Stimulated activated CD8-positive, alpha-beta memory T cell treated with anti-CD3 and anti-CD28 coated beads, Interleukin-7, amount 100 ng/mL, for 24 hours (primary cell): ENCODE results near the gene RNU1-3.
A peak's percentile ranks its signal among the peaks of the same experiment; 100 is the strongest.
"Not testable (repeated sequence)": the region's sequence is repeated elsewhere in the genome, so short reads cannot be mapped to it uniquely, and the experiment has no call there.

Source experiments
- DNase-seq: peaks from one replicate; pipeline ENCODE4 v3.0.0-alpha.2; 2020; ENCODE audit warnings: low read depth

Gene RNU1-3

GRCh38 chr1:16656574-16656973 lies 10.2 kb downstream of the RNU1-3 start:
- DNase-seq: not testable (repeated sequence)

DNA sequence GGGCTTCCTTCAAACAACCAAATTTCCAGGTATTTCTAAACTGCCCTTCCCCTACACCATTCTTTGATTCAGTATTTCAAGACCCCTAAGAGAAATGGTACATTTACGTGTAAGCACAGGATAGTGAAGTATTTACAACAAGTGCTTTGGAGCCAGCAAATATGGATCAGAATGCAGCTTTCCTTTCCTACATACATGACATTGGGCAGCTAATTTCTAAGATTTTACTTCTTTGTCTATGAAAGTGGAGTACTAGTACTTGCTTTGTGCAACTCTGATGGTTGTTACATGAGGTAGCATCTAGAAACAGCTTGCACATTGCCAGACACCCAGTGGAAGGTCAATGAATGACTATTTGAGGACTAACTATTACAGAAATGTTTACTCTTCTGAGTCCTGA lies 15.2 kb downstream of the RNU1-3 start:
- not testable (repeated sequence) for DNase-seq

GRCh38 chr1:16649960-16650359 lies 16.8 kb downstream of the RNU1-3 start:
- DNase-seq: not testable (repeated sequence)

- DNase-seq: not testable (repeated sequence)
Observed at GRCh38 chr1:16649390-16649789, 17.4 kb downstream of the RNU1-3 start.

DNA sequence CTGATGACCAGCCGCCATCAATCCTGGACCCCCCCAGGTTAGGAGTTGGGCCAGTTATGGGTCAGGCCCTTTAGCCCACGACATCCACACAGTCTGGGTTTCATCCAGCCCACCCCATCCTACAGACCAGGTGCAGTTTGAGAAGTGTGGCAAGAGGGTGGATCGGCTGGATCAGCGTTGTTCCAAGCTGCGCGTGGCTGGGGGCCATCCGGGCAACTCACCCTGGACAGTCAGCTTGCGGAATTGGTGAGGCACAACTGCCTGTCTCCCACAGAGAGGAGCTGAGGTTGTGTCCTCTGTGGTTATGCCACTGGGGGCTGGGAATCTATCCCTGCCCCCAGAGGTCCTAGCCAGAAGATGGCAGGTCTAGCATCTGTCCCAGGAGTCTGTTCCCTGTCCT lies 18.0 kb downstream of the RNU1-3 start:
- not testable (repeated sequence) for DNase-seq

- DNase-seq: not testable (repeated sequence)
Observed at GRCh38 chr1:16648250-16648649, 18.5 kb downstream of the RNU1-3 start.

DNA sequence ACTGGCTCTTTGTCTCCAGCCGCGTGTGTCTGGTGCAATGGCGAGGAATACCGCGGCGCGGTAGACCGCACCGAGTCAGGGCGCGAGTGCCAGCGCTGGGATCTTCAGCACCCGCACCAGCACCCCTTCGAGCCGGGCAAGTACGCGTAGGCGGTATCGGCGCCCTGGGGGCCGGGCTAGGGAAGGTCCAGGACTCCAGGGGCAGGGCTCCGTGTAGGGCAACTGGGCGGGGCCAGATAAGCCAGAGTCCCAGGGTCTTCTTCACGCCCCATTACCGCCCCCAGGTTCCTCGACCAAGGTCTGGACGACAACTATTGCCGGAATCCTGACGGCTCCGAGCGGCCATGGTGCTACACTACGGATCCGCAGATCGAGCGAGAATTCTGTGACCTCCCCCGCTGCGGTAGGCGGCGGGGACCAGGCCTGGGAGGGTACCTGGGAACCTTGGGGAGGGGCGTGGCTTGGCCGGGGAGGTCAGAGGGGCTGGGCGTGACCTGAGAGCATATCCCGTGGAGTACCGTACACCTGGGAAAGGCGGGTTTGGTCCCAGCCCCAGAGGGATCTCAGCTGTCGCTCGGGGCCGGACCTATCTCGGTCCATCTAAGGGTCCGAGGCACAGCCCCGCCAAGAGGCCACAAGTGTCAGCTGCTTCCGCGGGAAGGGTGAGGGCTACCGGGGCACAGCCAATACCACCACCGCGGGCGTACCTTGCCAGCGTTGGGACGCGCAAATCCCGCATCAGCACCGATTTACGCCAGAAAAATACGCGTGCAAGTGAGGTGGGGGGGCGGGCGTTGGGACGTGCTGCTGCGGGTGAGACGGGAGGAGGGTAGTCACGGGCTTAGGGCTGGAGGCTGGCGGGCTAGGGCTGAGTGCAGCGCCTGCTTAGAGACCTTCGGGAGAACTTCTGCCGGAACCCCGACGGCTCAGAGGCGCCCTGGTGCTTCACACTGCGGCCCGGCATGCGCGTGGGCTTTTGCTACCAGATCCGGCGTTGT lies 19.3 kb downstream of the RNU1-3 start:
- DNase-seq: not testable (repeated sequence)

DNA sequence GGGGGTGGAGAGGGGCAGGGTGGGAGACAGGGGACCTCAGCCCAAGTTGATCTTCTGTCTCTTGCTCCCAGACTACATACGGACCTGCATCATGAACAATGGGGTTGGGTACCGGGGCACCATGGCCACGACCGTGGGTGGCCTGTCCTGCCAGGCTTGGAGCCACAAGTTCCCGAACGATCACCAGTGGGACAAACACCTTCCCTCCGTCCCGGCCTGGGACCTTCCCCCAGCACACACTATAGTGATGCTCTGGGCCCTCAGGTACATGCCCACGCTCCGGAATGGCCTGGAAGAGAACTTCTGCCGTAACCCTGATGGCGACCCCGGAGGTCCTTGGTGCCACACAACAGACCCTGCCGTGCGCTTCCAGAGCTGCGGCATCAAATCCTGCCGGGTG lies 20.0 kb downstream of the RNU1-3 start:
- not testable (repeated sequence) for DNase-seq

DNA sequence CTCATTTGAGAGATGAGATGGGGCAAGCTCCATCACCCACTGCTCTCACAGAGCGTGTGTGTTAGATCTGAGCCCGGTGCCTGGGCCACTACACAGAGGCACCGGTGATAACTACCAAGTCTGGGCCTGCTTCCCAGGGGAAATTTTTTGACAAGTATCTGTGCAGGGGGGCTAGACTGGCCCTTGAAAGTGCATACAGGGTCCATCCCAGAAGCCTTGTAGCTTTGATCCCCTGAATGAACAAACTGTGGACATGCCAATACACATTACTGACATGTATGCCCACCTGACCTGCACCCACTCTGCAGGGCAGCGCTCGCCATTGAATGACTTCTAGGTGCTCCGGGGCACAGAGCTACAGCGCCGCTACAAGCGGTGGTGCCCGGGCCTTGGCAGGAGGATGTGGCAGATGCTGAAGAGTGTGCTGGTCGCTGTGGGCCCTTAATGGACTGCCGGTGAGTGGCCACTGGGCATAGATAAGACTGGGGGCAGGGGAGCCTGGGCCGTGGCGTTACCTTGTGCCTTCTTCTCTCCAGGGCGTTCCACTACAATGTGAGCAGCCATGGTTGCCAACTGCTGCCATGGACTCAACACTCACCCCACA lies 20.6 kb downstream of the RNU1-3 start:
- not testable (repeated sequence) for DNase-seq

DNA sequence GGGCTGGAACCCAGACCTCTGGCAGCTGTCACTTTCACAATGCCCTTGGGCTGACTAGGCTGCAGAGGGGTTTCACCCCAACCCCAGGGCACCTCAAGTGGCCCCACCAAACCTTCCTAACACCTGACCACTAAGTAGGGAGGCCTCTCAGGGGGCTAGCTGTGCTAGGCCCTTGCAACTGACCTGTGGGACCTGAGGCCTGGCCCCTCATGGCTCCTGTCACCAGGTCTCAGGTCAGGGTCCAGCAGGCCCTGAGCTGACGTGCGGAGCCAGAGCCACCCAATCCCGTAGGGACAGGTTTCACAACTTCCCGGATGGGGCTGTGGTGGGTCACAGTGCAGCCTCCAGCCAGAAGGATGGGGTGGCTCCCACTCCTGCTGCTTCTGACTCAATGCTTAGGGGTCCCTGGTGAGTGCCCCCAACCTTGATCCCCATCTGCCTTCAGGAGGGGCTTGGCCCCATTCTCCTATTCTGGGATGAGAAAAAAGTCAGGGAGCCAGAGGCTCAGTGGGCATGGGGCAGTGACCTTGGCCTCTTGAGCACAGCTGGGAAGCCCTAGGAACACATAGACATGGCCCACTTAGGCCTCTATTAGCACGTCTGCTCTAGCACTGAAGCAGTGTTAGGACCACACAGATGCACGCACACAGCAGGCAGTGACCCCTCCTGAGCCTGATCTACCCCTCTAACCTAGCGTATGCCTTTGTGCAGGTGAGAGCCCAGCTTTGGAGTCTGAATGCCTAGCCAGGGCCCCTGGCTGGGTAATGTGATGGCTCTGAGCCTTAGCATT lies 21.3 kb downstream of the RNU1-3 start:
- not testable (repeated sequence) for DNase-seq

DNA sequence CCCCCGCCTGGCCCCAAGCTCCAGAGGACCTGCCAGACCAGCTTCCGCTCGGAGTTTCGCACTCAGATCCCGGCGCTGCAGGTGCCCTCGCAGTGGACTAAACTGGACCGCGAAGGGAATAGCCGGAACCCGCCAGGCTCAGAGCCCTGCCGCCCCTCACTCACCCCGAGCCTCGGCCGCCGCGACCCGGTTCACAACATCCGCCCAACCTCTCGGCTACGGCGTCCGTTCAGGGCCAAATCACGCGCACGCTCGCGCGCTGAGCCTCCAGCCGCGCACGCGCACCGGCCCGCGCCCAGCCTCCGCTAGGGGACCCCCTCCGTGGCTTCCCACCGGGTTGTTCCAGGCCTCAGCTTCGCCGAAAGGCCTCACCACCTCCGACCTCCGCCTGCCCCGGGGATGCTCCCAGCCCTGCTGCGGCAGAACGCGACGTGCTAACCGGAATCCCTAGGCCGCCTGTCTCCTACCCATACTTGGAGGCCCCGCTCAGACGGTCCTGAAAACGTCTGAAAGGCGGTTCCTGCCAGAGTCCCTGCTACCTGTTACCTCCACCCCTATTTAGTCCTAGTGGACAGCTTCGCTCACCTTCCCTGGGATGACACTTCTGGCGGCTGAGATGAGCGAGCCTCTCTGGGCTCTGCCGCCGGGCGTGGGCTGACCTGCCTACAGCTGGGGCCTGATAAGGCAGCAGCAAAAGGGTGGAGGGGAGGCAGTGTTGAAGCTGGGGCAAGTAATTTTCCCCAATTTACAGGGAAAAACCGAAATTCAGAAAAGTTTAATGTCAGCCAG lies 22.1 kb downstream of the RNU1-3 start:
- peak; percentile 100 for DNase-seq

DNA sequence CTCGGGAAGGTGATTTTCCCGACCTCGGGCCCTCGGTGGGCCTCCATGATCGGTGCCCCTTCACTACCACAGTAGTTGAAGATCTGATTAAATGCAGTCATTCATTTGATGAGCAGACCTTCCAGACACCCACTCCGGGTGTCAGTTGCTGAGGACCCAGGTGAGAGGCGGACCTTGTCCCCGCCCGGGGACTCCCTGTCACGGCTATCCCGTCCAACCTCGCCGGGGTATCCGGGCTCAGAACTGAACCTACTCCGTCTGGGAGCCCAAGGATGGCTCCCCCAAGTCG lies 22.6 kb downstream of the RNU1-3 start:
- no peak for DNase-seq

DNA sequence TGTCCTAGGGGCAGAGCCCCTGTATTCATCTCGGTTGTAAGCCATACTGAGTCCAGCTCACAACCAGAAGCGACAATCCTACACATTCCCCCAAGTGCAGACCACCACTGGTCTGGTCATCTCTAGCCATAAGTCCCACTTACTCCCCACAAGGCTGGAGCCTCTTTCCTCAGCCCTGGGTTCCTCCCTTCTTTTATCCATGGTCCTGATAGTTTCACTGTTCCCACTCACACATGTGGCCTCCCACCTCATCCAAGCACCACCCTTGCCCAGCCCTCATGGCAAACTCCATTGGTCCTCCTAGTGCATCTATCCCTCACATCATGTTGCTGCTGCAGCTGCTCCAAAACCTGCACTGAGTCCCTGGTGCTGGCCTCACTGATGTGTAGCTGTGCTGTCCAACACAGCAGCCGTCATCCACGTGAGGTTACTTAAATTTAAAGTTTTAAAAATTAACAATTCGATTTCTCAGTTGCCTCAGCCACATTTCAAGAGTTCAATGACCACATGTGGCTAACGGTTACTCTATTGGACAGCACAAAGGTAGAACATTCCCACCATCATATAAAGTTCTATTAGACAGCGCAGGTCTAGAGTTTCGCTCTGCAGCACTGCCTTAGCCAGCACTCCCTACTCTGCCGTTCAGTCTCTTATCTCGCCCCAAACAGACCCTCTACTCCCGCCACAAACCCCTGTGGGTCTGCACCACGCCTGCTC lies 23.1 kb downstream of the RNU1-3 start:
- not testable (repeated sequence) for DNase-seq

DNA sequence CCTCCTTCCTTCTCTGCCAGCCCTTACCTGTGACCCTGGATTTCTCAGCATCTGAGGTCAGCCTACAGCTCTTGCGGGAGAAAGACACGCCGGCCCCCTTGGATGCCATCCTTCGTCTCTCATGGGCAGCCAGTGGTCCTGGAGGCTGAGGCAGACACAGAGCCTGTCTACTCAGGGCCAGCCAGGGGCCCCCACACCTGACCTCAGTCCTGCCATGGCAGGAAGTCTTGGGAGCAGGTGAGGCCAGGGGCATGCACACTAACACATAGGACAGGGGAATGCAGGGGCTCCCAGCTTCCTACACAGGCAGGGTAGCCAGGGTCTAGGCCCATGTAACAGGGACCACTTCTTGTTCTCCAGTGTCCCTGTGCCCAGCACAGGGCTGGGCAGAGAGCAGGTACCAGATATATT lies 23.7 kb downstream of the RNU1-3 start:
- DNase-seq: not testable (repeated sequence)

DNA sequence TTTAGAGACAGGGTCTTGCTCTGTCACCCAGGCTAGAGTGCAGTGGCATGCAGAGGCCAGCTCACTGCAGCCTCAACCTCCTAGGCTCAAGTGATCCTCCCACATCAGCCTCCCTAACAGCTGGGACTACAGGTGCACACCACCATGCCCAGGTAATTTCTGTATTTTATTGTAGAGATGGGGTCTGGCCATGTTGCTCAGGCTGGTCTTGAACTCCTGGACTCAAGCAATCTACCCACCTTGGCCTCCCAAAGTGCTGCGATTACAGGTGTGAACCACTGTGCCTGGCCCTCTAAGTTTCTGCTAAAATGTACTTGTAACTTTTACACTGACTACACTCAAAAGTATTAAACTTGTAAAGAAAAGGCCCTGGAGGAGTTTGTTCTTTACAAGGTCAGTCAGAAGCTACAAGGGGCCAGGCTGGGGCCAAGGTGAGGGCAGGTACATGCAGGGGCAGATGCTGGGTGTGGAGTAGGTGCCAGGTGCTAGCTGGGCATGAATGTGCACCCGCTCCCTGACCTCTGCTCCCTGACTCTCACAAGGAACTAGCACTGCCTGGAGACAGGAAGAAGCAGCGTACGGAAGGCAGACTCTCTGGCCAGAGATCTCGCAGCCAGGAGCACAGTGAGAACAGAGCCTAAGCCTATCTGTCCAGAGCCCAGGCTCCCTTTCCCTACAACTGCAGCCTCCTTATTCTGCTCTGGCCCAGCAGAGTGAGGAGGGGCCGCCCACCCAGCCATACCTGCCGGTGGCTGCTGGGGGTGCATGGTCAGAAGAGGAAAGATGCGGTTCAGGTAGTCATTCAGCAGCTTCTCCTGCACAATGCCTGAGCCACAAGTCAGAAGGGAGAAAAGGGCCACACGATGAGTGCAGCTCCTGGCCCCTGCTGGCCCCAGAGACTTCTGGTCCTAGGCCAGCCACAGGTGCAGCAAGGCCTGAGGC lies 24.5 kb downstream of the RNU1-3 start:
- DNase-seq: not testable (repeated sequence)

DNA sequence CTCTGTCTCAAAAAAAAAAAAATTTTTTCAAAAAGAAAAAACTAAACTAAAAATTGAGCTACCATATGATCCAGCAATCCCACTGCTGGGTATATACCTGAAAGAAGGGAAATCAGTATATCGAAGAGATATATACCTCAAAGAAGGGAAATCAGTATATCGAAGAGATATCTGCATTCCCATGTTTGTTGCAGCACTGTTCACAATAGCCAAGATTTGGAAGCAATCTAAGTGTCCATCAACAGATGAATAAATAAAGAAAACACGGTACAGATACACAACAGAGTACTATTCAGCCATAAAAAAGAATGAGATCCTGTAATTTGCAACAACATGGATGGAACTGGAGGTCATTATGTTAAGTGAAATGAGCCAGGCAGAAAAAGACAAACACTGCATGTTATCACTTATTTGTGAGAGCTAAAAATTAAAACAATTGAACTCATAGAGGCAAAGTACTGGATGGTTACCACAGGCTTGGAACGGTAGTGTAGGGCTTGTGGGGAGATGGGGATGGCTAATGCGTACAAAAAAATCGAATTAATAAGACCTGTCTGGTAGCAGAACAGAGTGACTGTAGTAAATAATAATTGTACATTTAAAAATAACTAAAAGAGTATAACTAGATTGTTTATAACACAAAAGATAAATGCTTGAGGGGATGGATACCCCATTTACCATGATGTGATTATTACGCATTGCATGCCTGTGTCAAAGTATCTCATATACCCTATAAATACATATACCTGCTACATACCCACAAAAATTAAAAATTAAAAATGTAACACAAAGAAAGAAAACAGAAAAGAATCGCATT lies 25.4 kb downstream of the RNU1-3 start:
- DNase-seq: not testable (repeated sequence)

DNA sequence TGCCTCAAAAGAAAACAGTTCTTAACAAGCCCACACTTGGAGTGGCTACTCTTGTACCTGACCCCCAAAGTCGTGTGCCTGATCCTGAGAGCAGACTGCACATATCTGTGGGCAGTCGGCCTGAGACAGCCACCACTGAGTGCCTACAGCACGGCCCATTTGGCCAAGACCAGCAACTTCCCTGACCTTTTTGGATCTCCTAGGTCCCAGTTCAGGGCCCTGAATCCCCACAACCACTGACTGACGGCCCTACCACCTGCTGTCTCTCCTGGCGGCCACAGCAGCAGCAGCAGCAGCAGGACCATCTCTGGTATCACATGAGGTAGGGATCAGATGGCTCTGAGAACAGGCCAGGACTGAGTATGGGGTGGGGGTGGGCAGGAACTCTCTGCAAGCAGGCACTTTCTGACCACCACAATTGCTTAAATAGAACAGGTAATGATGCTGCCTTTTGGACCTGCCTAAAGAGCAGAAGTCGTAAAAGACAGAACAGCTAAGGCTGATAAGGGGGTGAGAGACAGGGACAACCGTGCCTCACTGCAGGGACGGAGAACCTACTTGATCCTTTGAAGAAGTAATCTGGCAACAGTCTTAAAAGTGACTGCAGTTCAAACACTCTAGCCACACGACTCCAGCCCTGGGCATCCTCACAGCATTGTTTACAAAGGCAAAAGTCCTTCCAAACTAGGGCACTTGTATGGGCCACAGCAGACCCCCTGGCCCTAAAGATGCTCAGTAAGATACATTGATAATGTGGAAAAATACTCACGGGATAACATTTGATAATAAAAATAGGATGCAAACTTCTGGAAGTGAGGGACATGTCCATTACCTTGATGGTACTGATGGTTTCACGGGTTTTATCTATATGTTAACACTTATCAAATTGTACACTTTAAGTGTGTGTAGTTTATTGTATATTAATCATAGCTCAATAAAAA lies 27.4 kb downstream of the RNU1-3 start:
- not testable (repeated sequence) for DNase-seq
